ENCODE measurements around the gene TRMT44.

The TRMT44 gene

DNA sequence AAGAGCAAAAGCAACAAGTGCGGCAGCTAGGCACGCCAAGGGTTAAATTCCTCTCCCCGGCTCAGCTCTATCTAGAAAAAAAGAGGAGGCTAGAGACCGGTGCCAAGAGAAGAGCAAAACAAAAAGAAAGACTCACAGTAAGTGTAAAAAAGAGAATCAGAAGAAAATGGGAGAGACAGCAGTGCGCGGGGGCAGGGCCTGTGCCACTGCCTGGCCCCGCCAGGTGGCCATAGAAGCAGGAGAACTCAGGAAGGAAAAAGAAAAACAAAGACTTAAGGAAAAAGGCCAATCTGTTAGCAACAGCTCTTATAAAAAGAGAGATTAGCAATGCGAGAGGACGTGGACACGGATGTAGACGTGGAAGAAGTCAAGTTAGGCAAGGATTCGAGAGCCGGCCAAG is 3.3 kb upstream of the TRMT44 start:
- no peak for DNase-seq

DNA sequence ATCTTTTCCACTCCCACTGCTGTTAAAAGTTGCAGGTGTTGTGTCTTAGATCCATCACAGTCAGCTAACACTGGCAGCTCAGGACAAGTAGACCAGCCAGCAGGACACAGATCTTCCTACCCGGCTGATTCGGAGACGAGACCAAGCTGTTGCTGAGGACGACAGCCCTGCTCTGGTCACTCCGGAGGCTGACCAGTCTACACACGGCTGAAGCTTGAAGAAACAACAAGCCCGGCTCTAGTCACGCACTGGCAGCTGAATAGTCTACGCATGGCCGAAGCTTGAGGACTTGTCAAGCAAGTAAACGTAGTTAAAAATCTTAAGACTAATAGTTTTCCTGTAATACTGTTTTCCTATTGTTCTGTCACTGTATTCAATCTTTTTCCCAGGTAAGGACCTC is 1.8 kb upstream of the TRMT44 start:
- DNase-seq = no peak

- no peak for DNase-seq
Measured at GRCh38 chr4:8439168-8439567, 1.4 kb upstream of the TRMT44 start.

GRCh38 chr4:8439914-8440491 is 574 bp upstream of the TRMT44 start:
- peak; percentile 37 for DNase-seq

GRCh38 chr4:8441499-8442091 is 1.0 kb downstream of the TRMT44 start:
- no peak for DNase-seq

DNA sequence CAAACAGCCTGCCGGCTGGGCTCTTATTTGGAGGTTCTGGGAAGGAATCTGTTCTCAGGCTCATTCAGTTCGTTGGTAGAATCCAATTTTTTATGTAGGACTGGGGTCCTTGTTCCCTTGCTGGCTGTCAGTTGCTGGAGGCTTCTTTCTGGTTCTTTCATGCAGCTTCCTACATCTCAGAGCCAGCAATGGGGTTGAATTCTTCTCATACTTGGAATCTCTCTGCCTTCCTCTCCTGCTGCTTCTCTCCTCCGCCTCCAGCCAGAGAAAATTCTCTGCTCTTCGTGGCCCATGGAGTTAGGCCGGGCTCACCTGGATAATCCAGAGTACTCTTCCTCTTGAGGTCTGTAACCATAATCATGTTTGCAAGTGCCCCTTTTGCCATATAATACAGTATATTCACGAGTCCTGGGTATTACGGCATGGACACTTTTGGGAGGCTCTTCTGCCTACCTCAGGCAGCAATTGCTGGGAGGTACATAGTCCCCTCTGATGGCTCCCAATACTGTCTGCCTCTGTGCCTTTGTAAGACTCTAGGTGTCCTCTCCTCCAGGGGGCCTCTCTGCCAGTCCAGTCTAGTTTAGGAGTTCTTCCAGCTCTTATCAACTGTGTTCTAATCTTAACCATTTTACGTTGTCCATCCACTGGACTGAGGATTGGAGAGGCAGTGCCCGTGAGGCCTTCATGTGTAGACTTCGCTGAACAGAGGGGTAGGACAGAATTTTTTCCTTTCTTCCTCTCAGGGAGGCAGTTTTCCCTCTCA is 2.2 kb downstream of the TRMT44 start:
- no peak for DNase-seq

DNA sequence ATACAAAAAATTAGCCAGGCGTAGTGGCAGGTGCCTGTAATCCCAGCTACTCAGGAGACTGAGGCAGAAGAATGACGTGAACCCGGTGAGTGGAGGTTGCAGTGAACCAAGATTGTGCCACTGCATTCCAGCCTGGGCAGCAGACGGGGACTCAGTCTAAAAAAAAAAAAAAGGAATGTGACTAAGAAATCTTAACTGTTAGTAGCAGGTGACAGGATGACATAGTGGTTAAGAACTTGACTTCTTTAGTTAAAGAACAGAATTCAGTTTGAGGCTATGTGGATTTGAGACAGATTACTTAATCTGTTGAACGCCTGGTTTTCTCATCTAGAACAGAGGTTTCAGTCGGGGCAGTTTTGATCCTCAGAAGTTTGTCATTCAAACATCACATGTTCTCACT is 3.2 kb downstream of the TRMT44 start:
- DNase-seq = no peak

DNA sequence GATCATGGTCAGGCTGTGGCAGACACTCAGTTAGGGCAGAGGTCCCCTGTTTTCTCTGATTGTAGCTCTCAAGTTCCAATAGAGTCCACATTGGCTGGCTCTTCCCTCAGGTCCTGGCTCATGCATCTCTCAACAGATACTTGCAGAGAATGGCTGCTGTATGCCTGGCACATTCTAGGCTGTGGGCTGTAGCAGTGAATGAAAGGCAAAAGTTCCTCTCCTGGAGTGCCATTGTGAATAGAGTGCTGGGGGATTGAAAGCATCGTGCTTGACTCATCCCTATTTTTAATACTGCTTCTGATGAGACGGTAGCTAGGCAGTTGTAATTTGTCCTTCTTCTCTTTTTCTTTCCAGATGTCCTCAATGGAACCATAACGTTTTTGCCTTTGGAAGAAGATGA is 5.5 kb downstream of the TRMT44 start:
- no peak for DNase-seq

DNA sequence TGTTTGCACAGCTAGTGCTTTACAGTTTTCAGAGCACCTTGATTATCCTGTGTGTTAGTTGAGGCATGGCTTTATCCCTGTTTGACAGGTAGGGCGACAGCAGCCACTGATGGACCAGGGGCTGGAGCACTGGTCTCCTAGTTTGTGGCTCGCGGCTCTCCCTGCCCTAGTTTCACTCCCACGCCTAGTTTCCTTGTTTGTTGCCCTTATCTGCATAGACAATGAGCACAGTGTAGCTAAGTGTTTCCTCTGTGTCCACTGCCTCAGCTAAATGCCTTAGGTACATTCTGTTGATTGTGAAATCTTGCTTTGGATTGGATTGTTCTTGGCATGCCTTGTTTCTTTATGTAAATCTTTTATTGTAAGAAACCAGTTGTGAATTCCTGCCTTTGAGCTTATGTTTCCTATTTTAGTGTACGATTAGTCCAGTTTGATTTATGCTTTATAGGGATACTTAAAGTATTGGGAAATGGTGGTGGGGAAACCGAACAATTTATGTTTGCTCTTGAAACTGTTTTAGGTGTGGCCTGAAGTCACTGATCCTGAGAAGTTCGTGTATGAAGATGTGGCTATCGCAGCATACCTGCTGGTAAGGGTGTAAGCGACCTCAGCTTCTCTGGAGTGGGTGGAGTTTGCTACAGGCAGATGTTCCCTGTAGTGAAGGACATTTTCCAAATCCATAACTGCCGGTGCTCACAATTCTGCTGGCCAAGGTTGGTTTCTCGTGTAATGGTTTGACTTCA is 11.0 kb downstream of the TRMT44 start:
- no peak for DNase-seq

- no peak for DNase-seq
Measured at GRCh38 chr4:8453957-8454356, 13.4 kb downstream of the TRMT44 start.

DNA sequence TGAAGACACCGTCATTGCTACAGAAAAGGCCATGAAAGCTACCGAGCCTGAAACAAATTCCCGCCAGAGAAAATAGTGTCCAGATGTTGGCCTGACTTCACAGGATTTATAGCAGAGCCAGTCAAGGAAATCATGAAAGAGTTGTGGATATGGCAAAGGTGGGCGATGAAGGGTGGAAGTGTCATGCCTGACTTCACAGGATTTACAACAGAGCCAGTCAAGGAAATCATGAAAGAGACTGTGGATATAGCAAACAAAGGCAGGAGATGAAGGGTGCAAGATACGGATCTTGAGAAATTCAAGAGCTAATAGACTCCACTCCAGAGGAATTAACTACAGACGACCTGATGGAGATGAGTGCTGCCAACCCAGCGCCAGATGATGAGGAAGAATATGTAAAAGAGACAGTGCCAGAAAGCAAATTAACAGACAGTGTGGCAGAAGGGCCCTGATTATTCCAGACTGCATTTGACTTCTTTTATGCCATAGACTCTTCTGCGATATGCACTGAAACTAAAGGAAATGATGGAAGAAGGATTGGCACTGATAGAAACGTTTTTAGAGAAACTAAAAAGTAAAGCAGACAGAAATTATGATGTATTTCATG is 17.2 kb downstream of the TRMT44 start:
- DNase-seq = no peak

DNA sequence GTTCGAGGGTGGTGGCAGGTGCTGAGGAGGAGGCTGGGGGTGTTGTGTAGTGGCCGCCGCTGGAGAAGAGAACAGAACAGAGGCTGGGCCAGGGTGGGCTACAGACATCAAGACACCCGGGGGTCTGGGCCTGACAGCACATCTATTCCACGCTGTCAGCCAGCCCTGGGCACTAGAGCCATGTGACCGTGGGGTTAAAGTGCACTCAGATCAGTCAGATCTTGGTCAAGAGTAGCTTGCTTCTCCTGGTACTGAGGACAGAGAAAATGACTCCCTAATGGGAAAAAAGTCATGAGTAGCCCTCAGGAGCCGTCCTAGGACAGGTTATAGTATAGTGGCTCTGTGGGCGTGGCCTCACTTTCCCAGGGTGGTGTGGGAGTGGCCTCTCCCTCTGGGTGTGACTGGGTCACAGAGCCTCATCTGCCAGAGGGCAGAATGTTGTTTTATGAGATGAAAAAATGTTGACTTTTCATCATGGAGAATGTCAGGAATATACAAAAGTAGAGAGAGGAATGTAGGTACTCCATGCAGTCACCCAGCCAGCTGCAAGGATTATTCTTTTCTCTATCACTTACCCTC is 19.4 kb downstream of the TRMT44 start:
- DNase-seq = no peak

DNA sequence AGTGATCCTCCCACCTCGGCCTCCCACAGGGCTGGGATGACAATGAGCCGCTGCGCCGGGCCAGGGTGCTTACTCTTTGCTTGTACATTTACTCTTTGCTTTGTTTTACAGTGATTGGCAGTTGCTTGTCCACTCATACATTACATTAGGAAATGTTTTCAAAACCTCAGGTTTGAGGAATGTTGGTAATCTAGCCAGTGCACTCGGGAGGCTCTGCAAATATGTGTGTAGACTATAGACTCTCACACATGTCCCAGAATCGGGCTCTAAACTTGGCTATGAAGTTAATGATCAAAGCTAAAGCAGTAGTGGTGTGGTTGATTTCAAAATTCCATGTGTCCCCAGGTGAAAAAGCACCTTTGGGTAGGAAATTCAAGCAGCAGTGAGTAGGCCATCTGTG is 20.5 kb downstream of the TRMT44 start:
- DNase-seq = no peak

DNA sequence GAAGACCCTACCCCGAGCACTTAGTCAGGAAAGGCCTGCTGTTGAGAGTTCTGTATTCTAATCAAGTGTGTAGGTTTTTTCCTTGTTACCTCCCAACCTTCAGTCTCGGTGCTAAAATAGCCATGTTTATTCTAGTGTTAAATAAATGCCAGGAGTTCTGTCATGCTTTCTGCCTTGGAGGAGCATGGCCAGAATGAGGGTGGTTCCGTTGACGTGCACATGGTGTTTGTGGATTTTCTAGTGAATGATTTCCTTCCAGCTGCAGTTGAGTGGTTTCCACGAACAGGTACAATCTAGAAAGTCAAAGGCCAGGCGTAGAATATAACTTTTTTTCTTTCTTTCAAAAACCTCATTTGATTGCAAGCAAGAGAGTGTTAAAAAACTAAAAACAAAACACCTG is 21.0 kb downstream of the TRMT44 start:
- no peak for DNase-seq

GRCh38 chr4:8463811-8464210 is 23.2 kb downstream of the TRMT44 start:
- no peak for DNase-seq

- DNase-seq = no peak
Measured at GRCh38 chr4:8464381-8464780, 23.8 kb downstream of the TRMT44 start.

GRCh38 chr4:8465615-8466611 is 25.3 kb downstream of the TRMT44 start:
- no peak for DNase-seq

GRCh38 chr4:8467016-8467415 is 26.4 kb downstream of the TRMT44 start:
- DNase-seq = no peak

GRCh38 chr4:8468746-8469535 is 28.4 kb downstream of the TRMT44 start:
- no peak for DNase-seq

DNA sequence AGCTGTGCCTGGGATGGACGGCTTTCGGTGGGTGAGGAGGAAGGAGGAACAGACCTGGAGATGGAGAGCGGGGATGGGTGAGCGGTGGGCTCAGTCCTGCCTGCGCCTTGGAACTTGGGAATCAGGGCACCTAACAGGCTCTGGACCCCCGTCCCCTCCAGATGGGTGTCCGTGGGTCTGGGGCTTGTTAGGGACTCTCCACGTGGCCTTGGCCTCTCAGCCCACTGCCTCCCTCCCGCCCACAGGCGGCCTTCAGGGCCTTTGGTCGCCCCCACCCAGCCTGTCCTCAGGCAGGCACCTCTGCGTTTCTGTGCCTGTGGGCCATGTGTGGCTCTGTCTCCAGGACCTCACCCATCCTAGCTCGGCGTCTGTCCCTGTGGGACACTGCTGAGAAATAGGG is 29.0 kb downstream of the TRMT44 start:
- no peak for DNase-seq
